ENCODE results near the gene SPRING1. TPM values are rescaled to one million over a fixed set of nuclear protein-coding genes. Genes with fewer than 3 reads are reported as not detected.

Gene SPRING1
- total and polyA plus RNA-seq, 9 donors: 9.0 to 20.5 (median 13.5) TPM

- Histone ChIP-seq H3K27me3 (ENCODE audit: control insufficient read depth, insufficient read depth, low read length) (peaks cover 25% of the 10 kb centered on the region), H3K9me3 (replicated peaks; ENCODE audit: control insufficient read depth, low read depth, low read length) (no peaks in the 10 kb centered on the region), H3K36me3 (ENCODE audit: control insufficient read depth, insufficient read depth, low read length) (no peaks in the 10 kb centered on the region), H3K27ac (ENCODE audit: low read length) (no peak overlapping the region), H3K4me3 (ENCODE audit: low read length) (no peak overlapping the region), H3K4me1 (ENCODE audit: control insufficient read depth, insufficient read depth, low read length) (peaks cover 13% of the 10 kb centered on the region)
- no peak for DNase-seq
- WGBS (ENCODE audit: insufficient coverage): 89% methylated on average over 3 of the region's 7 CpGs
Observed at GRCh38 chr12:116697305-116697704, 40.6 kb downstream of the SPRING1 start.

GRCh38 chr12:116695464-116695725, 42.5 kb downstream of the SPRING1 start:
- Histone ChIP-seq H3K27me3 (ENCODE audit: control insufficient read depth, insufficient read depth, low read length) (peaks cover 26% of the 10 kb centered on the region), H3K4me1 (ENCODE audit: control insufficient read depth, insufficient read depth, low read length) (peaks cover 13% of the 10 kb centered on the region), H3K9me3 (replicated peaks; ENCODE audit: control insufficient read depth, low read depth, low read length) (no peaks in the 10 kb centered on the region), H3K4me3 (ENCODE audit: low read length) (no peak overlapping the region), H3K36me3 (ENCODE audit: control insufficient read depth, insufficient read depth, low read length) (no peaks in the 10 kb centered on the region), H3K27ac (ENCODE audit: low read length) (no peak overlapping the region)
- DNase-seq: no peak
- WGBS (ENCODE audit: insufficient coverage): 38% methylated on average over 1 of the region's 3 CpGs

GRCh38 chr12:116694653-116695463, 43.0 kb downstream of the SPRING1 start:
- Histone ChIP-seq H3K36me3 (ENCODE audit: control insufficient read depth, insufficient read depth, low read length) (no peaks in the 10 kb centered on the region), H3K27me3 (ENCODE audit: control insufficient read depth, insufficient read depth, low read length) (peaks cover 28% of the 10 kb centered on the region), H3K27ac (ENCODE audit: low read length) (no peak overlapping the region), H3K4me1 (ENCODE audit: control insufficient read depth, insufficient read depth, low read length) (peaks cover 13% of the 10 kb centered on the region), H3K9me3 (replicated peaks; ENCODE audit: control insufficient read depth, low read depth, low read length) (no peaks in the 10 kb centered on the region), H3K4me3 (ENCODE audit: low read length) (no peak overlapping the region)
- DNase-seq: no peak
- WGBS (ENCODE audit: insufficient coverage): 70% methylated on average over 17 of the region's 22 CpGs

- H3K27ac ChIP-seq (ENCODE audit: low read length): no peak overlapping the region
- 13% methylated on average over 27 of the region's 34 CpGs for WGBS (ENCODE audit: insufficient coverage)
- DNase-seq: peak; percentile 32
Observed at GRCh38 chr12:116693286-116694227, 44.3 kb downstream of the SPRING1 start.

GRCh38 chr12:116692605-116693004, 45.3 kb downstream of the SPRING1 start:
- Histone ChIP-seq H3K9me3 (replicated peaks; ENCODE audit: control insufficient read depth, low read depth, low read length) (no peaks in the 10 kb centered on the region), H3K27me3 (ENCODE audit: control insufficient read depth, insufficient read depth, low read length) (peaks cover 28% of the 10 kb centered on the region), H3K36me3 (ENCODE audit: control insufficient read depth, insufficient read depth, low read length) (no peaks in the 10 kb centered on the region), H3K4me3 (ENCODE audit: low read length) (no peak overlapping the region), H3K4me1 (ENCODE audit: control insufficient read depth, insufficient read depth, low read length) (peaks cover 13% of the 10 kb centered on the region), H3K27ac (ENCODE audit: low read length) (no peak overlapping the region)
- WGBS (ENCODE audit: insufficient coverage): 86% methylated on average over 1 of the region's 3 CpGs
- DNase-seq: no peak

More at GRCh38 chr12:116693286-116694227, 44.3 kb downstream of the SPRING1 start:
- Histone ChIP-seq H3K27me3 (ENCODE audit: control insufficient read depth, insufficient read depth, low read length) (peaks cover 28% of the 10 kb centered on the region), H3K4me3 (ENCODE audit: low read length) (peak overlapping the region; percentile 3), H3K36me3 (ENCODE audit: control insufficient read depth, insufficient read depth, low read length) (no peaks in the 10 kb centered on the region), H3K9me3 (replicated peaks; ENCODE audit: control insufficient read depth, low read depth, low read length) (no peaks in the 10 kb centered on the region), H3K4me1 (ENCODE audit: control insufficient read depth, insufficient read depth, low read length) (peaks cover 13% of the 10 kb centered on the region)

GRCh38 chr12:116691636-116692035, 46.2 kb downstream of the SPRING1 start:
- Histone ChIP-seq H3K9me3 (replicated peaks; ENCODE audit: control insufficient read depth, low read depth, low read length) (no peaks in the 10 kb centered on the region), H3K36me3 (ENCODE audit: control insufficient read depth, insufficient read depth, low read length) (no peaks in the 10 kb centered on the region), H3K4me3 (ENCODE audit: low read length) (no peak overlapping the region), H3K4me1 (ENCODE audit: control insufficient read depth, insufficient read depth, low read length) (peaks cover 13% of the 10 kb centered on the region), H3K27me3 (ENCODE audit: control insufficient read depth, insufficient read depth, low read length) (peaks cover 28% of the 10 kb centered on the region), H3K27ac (ENCODE audit: low read length) (no peak overlapping the region)
- DNase-seq: no peak
- WGBS (ENCODE audit: insufficient coverage): 90% methylated on average over 4 of the region's 4 CpGs

- Histone ChIP-seq H3K4me1 (ENCODE audit: control insufficient read depth, insufficient read depth, low read length) (peaks cover 13% of the 10 kb centered on the region), H3K9me3 (replicated peaks; ENCODE audit: control insufficient read depth, low read depth, low read length) (no peaks in the 10 kb centered on the region), H3K4me3 (ENCODE audit: low read length) (no peak overlapping the region), H3K27ac (ENCODE audit: low read length) (no peak overlapping the region), H3K36me3 (ENCODE audit: control insufficient read depth, insufficient read depth, low read length) (no peaks in the 10 kb centered on the region), H3K27me3 (ENCODE audit: control insufficient read depth, insufficient read depth, low read length) (peaks cover 25% of the 10 kb centered on the region)
- DNase-seq: no peak
- WGBS (ENCODE audit: insufficient coverage): 80% methylated on average over 1 of the region's 7 CpGs
Observed at GRCh38 chr12:116691205-116691604, 46.7 kb downstream of the SPRING1 start.

GRCh38 chr12:116689979-116690744, 47.7 kb downstream of the SPRING1 start:
- H3K27me3 ChIP-seq (ENCODE audit: control insufficient read depth, insufficient read depth, low read length): peaks cover 24% of the 10 kb centered on the region
- no peak overlapping the region for H3K4me3 ChIP-seq (ENCODE audit: low read length)
- no peaks in the 10 kb centered on the region for H3K36me3 ChIP-seq (ENCODE audit: control insufficient read depth, insufficient read depth, low read length)
- no peak for DNase-seq
- H3K27ac ChIP-seq (ENCODE audit: low read length): no peak overlapping the region
- 24% methylated on average over 4 of the region's 8 CpGs for WGBS (ENCODE audit: insufficient coverage)
- H3K4me1 ChIP-seq (ENCODE audit: control insufficient read depth, insufficient read depth, low read length): peaks cover 13% of the 10 kb centered on the region
- no peaks in the 10 kb centered on the region for H3K9me3 ChIP-seq (replicated peaks; ENCODE audit: control insufficient read depth, low read depth, low read length)

- no CpG with 5 or more reads among the region's 5 CpGs for WGBS (ENCODE audit: insufficient coverage)
- no peak for DNase-seq
- Histone ChIP-seq H3K36me3 (ENCODE audit: control insufficient read depth, insufficient read depth, low read length) (no peaks in the 10 kb centered on the region), H3K4me3 (ENCODE audit: low read length) (no peak overlapping the region), H3K4me1 (ENCODE audit: control insufficient read depth, insufficient read depth, low read length) (peaks cover 13% of the 10 kb centered on the region), H3K27me3 (ENCODE audit: control insufficient read depth, insufficient read depth, low read length) (peaks cover 19% of the 10 kb centered on the region), H3K9me3 (replicated peaks; ENCODE audit: control insufficient read depth, low read depth, low read length) (no peaks in the 10 kb centered on the region), H3K27ac (ENCODE audit: low read length) (no peak overlapping the region)
Observed at GRCh38 chr12:116689521-116689920, 48.3 kb downstream of the SPRING1 start.

Data from muscle of leg (tissue), 11 donors.